ENCODE data around the gene TEX53. TPM values are rescaled to one million over a fixed set of nuclear protein-coding genes. Genes with fewer than 3 reads are reported as not detected.

TEX53 gene
- polyA plus RNA-seq, 6 donors from 2014 or later: not detected

- Mint-ChIP-seq H3K36me3 (peaks cover 0 to 11% of the 10 kb centered on the region in 2 donors), H3K4me3 (no peak overlapping the region), H3K27ac (peak overlapping the region in 2 of 6 donors; percentile 4 to 7), H3K9me3 (peaks cover 0 to 6% (median 0%) of the 10 kb centered on the region in 7 donors), H3K27me3 (peaks cover 12 to 30% (median 22%) of the 10 kb centered on the region in 3 donors), H3K4me1 (no peaks in the 10 kb centered on the region)
- ATAC-seq (ENCODE audit: low read depth in 2 of 2) (no peak), DNase-seq (no peak)
Observed at GRCh38 chr9:114674798-114675540, 17.4 kb upstream of the TEX53 start.

GRCh38 chr9:114674076-114674797, 16.6 kb upstream of the TEX53 start:
- H3K9me3 Mint-ChIP-seq: peaks cover 0 to 6% (median 0%) of the 10 kb centered on the region in 7 donors
- H3K27ac Mint-ChIP-seq: peak overlapping the region in 1 of 6 donors; percentile 10
- no peak overlapping the region for H3K4me3 Mint-ChIP-seq
- H3K36me3 Mint-ChIP-seq: peaks cover 0 to 11% of the 10 kb centered on the region in 2 donors
- H3K4me1 Mint-ChIP-seq: no peaks in the 10 kb centered on the region
- H3K27me3 Mint-ChIP-seq: peaks cover 12 to 30% (median 22%) of the 10 kb centered on the region in 3 donors
- no peak for DNase-seq
- ATAC-seq (ENCODE audit: low read depth in 2 of 2): no peak

- DNase-seq (no peak), ATAC-seq (ENCODE audit: low read depth in 2 of 2) (no peak)
- H3K27ac Mint-ChIP-seq: no peak overlapping the region
- peaks cover 5 to 22% (median 13%) of the 10 kb centered on the region in 3 donors for H3K27me3 Mint-ChIP-seq
- H3K9me3 Mint-ChIP-seq: peaks cover 0 to 6% (median 0%) of the 10 kb centered on the region in 7 donors
- H3K4me3 Mint-ChIP-seq: no peak overlapping the region
- peaks cover 0 to 4% (median 0%) of the 10 kb centered on the region in 3 donors for H3K4me1 Mint-ChIP-seq
- H3K36me3 Mint-ChIP-seq: peaks cover 0 to 7% of the 10 kb centered on the region in 2 donors
Observed at GRCh38 chr9:114671605-114672004, 14.0 kb upstream of the TEX53 start.

- no peak overlapping the region for H3K4me3 Mint-ChIP-seq
- H3K27ac Mint-ChIP-seq: peak overlapping the region in 1 of 6 donors; percentile 11
- ATAC-seq (ENCODE audit: low read depth in 2 of 2) (no peak), DNase-seq (no peak)
- H3K9me3 Mint-ChIP-seq: peaks cover 0 to 6% (median 0%) of the 10 kb centered on the region in 7 donors
- peaks cover 0 to 7% of the 10 kb centered on the region in 2 donors for H3K36me3 Mint-ChIP-seq
- H3K4me1 Mint-ChIP-seq: peaks cover 0 to 4% (median 0%) of the 10 kb centered on the region in 3 donors
- peaks cover 0 to 12% (median 6%) of the 10 kb centered on the region in 3 donors for H3K27me3 Mint-ChIP-seq
Observed at GRCh38 chr9:114669961-114670360, 12.4 kb upstream of the TEX53 start.

- Mint-ChIP-seq H3K4me1 (peaks cover 0 to 4% (median 0%) of the 10 kb centered on the region in 3 donors), H3K36me3 (peaks cover 0 to 7% of the 10 kb centered on the region in 2 donors), H3K9me3 (peaks cover 0 to 6% (median 0%) of the 10 kb centered on the region in 7 donors), H3K27ac (no peak overlapping the region), H3K27me3 (peaks cover 0 to 6% (median 0%) of the 10 kb centered on the region in 3 donors), H3K4me3 (no peak overlapping the region)
- ATAC-seq (ENCODE audit: low read depth in 2 of 2) (no peak), DNase-seq (no peak)
Observed at GRCh38 chr9:114668146-114668545, 10.5 kb upstream of the TEX53 start.

GRCh38 chr9:114666851-114667250, 9.2 kb upstream of the TEX53 start:
- H3K36me3 Mint-ChIP-seq: peaks cover 0 to 7% of the 10 kb centered on the region in 2 donors
- H3K4me1 Mint-ChIP-seq: peaks cover 5 to 12% (median 6%) of the 10 kb centered on the region in 3 donors
- H3K27ac Mint-ChIP-seq: no peak overlapping the region
- no peak for DNase-seq
- H3K9me3 Mint-ChIP-seq: peaks cover 0 to 6% (median 0%) of the 10 kb centered on the region in 7 donors
- no peak overlapping the region for H3K4me3 Mint-ChIP-seq
- ATAC-seq (ENCODE audit: low read depth in 2 of 2): no peak
- H3K27me3 Mint-ChIP-seq: peaks cover 0 to 6% (median 5%) of the 10 kb centered on the region in 3 donors

GRCh38 chr9:114666401-114666800, 8.8 kb upstream of the TEX53 start:
- Mint-ChIP-seq H3K4me3 (no peak overlapping the region), H3K27ac (no peak overlapping the region), H3K4me1 (peaks cover 5 to 13% (median 6%) of the 10 kb centered on the region in 3 donors), H3K36me3 (peaks cover 0 to 7% of the 10 kb centered on the region in 2 donors), H3K27me3 (peaks cover 0 to 6% (median 5%) of the 10 kb centered on the region in 3 donors), H3K9me3 (peaks cover 0 to 6% (median 0%) of the 10 kb centered on the region in 7 donors)
- DNase-seq (no peak), ATAC-seq (ENCODE audit: low read depth in 2 of 2) (no peak)

- peaks cover 0 to 5% (median 0%) of the 10 kb centered on the region in 3 donors for H3K27me3 Mint-ChIP-seq
- no peak overlapping the region for H3K4me3 Mint-ChIP-seq
- no peak for ATAC-seq (ENCODE audit: low read depth in 2 of 2)
- H3K36me3 Mint-ChIP-seq: peaks cover 2 to 6% of the 10 kb centered on the region in 2 donors
- peaks cover 5 to 13% (median 6%) of the 10 kb centered on the region in 3 donors for H3K4me1 Mint-ChIP-seq
- no peaks in the 10 kb centered on the region for H3K9me3 Mint-ChIP-seq
- H3K27ac Mint-ChIP-seq: no peak overlapping the region
- no peak for DNase-seq
Observed at GRCh38 chr9:114664181-114664580, 6.6 kb upstream of the TEX53 start.

GRCh38 chr9:114662081-114662989, 4.7 kb upstream of the TEX53 start:
- ATAC-seq (ENCODE audit: low read depth in 2 of 2) (peak; percentile 81 to 87), DNase-seq (peak; percentile 50)
- peak overlapping the region in 3 of 6 donors; percentile 52 to 87 (median 64) for H3K27ac Mint-ChIP-seq
- H3K36me3 Mint-ChIP-seq: peaks cover 9 to 10% of the 10 kb centered on the region in 2 donors
- H3K4me1 Mint-ChIP-seq: peaks cover 5 to 13% (median 6%) of the 10 kb centered on the region in 3 donors
- H3K4me3 Mint-ChIP-seq: no peak overlapping the region
- peaks cover 0 to 5% (median 0%) of the 10 kb centered on the region in 3 donors for H3K27me3 Mint-ChIP-seq
- H3K9me3 Mint-ChIP-seq: no peaks in the 10 kb centered on the region

GRCh38 chr9:114656301-114656700, 1.3 kb downstream of the TEX53 start:
- Mint-ChIP-seq H3K27me3 (no peaks in the 10 kb centered on the region), H3K27ac (peak overlapping the region in 2 of 6 donors; percentile 24 to 72), H3K4me3 (no peak overlapping the region), H3K9me3 (no peaks in the 10 kb centered on the region), H3K36me3 (peaks cover 9 to 14% of the 10 kb centered on the region in 2 donors), H3K4me1 (peaks cover 25 to 28% (median 27%) of the 10 kb centered on the region in 3 donors)
- ATAC-seq (ENCODE audit: low read depth in 2 of 2): no peak
- DNase-seq: no peak

- H3K36me3 Mint-ChIP-seq: peaks cover 9 to 14% of the 10 kb centered on the region in 2 donors
- H3K4me1 Mint-ChIP-seq: peaks cover 25 to 28% (median 27%) of the 10 kb centered on the region in 3 donors
- DNase-seq (no peak), ATAC-seq (ENCODE audit: low read depth in 2 of 2) (no peak)
- H3K9me3 Mint-ChIP-seq: no peaks in the 10 kb centered on the region
- H3K27me3 Mint-ChIP-seq: no peaks in the 10 kb centered on the region
- peak overlapping the region in 1 of 8 donors; percentile 1 for H3K4me3 Mint-ChIP-seq
- H3K27ac Mint-ChIP-seq: peak overlapping the region in 2 of 6 donors; percentile 48 to 89
Observed at GRCh38 chr9:114655689-114656088, 1.9 kb downstream of the TEX53 start.

GRCh38 chr9:114653556-114654159, 3.9 kb downstream of the TEX53 start:
- peak overlapping the region in 5 of 6 donors; percentile 27 to 84 (median 75) for H3K27ac Mint-ChIP-seq

More at GRCh38 chr9:114653556-114654159, 3.9 kb downstream of the TEX53 start:
- DNase-seq (peak; percentile 78), ATAC-seq (ENCODE audit: low read depth in 2 of 2) (peak; percentile 84 to 85)
- Mint-ChIP-seq H3K27me3 (no peaks in the 10 kb centered on the region), H3K9me3 (peaks cover 0 to under 1% (median 0%) of the 10 kb centered on the region in 7 donors), H3K4me3 (peak overlapping the region in 4 of 8 donors; percentile 42 to 68 (median 56)), H3K4me1 (peaks cover 25 to 28% (median 27%) of the 10 kb centered on the region in 3 donors), H3K36me3 (peaks cover 2 to 5% of the 10 kb centered on the region in 2 donors)

All from naive B cell (primary cell).